NOMO-1 treated with DMSO at 0.1 percent for 48 hours (cell line): ENCODE results near the gene PDLIM7.

Experiments
- DNase-seq: peaks from one replicate; lab custom pipeline; 2025; ENCODE audit not compliant: unreplicated experiment; lab: John Stamatoyannopoulos, UW

Gene PDLIM7

DNA sequence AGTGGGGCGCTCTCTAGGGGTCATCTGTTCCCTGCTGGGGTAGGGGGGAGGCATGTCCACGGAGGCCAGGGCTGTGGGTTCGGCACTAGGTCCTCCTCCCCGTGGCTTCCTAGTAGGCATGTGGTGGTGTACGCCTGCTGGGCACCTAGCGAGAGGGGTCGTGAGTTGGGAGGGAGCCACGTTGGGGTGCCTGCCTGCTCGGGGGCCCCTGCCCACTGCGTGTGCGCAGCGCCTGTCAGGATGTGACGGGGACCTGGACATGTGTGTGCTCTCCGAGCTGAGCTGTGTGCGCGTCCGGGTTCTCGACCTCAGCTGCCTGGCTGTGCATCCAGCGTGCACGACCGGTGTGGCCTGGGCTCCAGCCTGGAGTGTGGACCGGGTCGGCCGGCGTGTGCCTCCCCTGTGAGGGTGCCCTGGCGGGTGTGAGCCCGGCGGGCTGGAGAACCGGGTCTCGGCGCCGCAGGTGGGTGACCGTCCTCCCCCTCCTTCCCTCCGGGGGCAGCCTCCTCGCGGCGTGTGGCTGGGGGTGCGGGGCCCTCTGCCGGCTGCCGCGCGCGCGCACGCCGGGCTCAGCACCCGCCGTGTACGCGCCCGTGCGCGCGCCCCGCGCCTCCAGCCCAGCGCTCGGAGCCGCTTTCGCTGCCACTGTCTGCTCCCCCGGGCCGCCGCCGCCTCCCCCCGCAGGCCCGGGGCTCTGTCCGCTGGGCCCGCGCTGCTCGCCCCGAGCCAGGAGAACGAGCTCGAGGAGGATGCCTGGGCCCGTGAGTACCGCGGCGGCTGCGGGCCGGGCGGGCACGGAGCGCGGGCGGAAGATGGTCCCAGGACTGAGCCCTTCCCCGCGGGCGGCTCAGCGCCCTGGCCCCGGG is 51.0 kb downstream of the PDLIM7 start, which contains the start of gene PRR7:
TSS of gene PRR7 (plus strand) at position 615 of the 866 bp plus-strand sequence. CDS start 8,254 bp downstream, outside the sequence.
- DNase-seq: peak; percentile 64

DNA sequence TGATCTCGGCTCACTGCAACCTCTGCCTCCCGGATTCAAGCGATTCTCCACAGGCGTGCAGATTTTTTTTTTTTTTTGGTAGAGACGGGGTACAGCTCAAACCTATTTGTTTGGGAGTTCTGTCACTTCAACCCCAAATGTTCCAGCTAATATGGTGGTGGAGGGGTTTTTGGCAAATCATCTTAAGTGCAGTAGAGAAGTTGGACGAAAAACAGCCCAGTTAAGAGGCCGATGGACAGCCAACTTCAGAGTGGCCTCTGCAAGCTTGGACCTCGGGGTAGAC is 51.5 kb downstream of the PDLIM7 start:
- no peak for DNase-seq

DNA sequence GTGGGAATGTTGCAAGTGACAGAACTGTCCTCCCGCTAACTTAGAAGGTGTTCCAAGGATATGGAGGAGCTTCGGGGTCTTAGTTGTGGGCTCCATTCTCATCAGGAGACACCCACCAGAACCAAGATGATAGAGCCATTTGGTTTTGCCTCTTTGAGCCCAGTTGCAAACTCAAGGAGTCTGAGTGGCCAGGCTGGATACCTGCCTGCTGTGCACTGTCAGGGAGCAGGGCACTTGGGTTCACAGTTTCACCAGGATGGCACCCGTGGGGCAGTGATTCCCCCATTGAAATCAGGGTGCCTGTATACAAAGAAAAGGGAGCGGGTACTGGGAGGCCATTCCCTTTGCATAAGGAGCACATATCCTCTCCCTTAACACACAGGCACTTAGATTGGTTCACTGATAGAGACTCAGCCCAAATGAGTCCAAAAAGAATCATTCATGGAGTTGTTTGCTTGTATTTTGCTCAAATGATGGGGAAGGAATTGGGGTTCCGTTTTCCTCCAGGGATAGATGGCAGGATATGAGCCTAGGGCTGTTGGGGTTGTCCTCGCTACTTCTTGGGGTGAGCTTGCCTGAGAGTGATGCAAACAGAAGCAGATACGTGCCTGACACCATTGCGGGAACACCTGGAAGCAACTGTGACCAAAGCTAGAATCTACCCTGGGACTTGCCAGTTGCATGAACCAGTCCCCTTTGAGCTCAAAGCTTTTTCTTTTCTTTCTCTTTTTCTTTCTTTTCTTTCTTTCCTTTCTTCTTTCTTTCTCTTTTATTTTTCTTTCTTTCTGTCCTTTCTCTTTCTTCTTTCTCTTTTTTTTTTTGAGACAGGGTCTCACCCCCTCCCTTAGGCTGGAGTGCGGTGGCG is 52.1 kb downstream of the PDLIM7 start:
- no peak for DNase-seq

DNA sequence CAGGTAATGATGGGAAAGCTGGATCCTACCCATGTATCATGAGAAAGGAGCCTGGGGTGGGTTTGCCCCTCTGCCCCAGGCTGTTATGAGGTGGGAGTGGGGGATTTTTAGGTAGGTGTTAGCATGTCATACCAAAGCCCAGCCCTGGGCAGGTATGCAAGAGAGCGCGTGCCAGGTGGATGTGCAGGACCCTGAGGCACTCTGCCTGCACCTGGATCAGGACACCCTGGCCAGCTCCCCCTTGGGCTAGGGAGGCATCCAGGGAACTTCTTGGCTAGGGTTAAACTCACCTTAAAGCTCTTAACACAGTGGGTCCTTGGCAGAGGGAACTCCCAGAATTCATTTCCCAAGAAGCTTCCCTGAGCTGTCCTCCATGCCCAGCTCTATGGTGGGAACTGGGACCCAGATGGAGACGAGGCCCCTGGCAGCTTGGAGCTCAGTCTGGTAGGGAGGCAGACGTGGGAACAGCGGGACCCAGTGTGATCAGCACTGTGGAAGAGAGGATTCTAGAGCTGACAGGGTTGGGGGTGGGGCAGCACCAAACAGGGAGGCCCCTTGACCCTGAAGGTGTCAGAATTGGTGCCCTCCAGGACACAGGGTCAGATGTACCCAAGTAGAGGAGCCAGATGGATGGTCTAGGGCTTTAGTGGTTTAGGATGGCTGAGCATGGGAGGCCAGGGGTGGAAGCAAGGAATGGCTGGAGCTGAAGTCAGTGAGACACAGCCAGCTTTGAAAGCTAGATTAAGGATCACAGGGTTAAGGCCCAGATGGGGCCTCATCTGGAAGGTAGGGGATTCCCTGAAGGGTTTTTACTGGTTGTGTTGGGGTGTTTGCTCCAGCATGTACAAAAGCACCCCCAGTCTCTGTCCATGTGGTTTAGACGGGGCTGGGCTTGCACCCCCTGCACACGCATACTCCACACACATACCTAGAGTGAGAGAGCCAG is 53.0 kb downstream of the PDLIM7 start:
- no peak for DNase-seq

DNA sequence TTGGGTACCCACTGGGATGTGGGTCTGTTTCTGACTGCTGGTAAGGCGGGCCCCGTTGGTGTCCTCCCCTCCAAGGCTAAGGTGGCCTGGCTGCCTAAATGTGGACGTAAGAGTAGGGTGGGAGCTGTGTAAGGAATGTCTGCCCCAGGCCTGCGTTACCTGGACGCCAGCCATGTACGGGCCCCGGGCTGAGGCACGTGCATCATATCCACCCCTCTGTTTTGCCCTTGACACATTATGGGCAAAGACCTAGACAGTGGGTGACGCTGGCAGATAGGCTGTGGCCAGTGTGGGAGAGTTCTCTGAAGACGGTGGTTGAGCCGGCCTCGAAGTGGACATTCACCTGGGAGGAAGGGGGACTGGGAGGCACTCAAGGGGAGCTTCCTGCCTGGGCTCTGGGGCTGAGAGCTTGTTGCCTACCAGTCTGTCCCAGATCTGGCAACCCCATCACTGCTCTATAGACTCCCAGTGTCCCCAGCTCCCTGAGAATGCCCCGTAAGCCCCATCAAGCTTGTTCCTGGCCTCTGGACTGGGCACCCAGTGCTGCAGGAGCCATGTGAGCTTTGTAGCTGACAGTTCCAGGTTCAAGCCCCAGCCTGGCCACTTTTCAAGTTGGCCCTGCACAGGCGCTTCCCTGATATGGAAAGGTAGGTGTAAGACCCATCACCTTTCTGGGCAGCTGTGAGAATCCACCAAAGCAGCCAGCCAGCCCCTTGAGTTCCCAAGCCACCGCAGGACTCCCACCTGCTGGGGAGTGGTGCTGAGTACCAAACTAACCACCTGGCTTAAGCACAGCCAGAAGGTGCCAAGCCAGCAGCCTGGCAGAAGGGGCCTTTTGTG is 54.0 kb downstream of the PDLIM7 start:
- DNase-seq: no peak

DNA sequence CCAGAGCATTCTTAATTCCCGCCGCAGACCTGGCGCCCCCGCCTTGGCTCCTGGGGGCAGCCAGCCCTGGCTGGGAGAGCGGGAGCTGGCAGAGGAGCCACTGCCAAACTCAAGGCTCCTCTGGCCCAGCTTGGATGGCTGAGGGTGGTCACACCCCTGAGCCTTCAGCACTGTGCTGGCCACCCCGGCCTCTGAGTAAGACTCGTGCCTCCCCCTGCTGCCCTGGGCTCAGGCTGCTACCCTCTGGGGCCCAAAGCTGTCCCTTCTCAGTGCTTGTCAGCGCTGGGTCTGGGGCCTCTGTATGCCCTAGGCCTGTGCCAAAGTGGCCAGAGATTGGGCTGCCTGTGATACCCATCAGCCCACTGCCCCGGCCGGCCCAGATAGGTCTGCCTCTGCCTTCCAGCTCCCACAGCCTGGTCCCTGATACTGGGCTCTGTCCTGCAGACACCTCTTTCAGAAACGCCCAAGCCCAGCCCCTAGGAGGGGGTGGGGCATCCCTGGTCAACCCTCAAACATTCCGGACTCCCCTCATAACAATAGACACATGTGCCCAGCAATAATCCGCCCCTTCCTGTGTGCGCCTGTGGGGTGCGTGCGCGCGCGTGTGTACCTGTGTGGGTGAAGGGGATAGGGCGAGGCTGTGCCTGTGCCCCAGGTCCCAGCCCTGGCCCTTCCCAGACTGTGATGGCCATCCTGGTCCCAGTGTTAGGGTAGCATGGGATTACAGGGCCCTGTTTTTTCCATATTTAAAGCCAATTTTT is 55.2 kb downstream of the PDLIM7 start:
- no peak for DNase-seq

DNA sequence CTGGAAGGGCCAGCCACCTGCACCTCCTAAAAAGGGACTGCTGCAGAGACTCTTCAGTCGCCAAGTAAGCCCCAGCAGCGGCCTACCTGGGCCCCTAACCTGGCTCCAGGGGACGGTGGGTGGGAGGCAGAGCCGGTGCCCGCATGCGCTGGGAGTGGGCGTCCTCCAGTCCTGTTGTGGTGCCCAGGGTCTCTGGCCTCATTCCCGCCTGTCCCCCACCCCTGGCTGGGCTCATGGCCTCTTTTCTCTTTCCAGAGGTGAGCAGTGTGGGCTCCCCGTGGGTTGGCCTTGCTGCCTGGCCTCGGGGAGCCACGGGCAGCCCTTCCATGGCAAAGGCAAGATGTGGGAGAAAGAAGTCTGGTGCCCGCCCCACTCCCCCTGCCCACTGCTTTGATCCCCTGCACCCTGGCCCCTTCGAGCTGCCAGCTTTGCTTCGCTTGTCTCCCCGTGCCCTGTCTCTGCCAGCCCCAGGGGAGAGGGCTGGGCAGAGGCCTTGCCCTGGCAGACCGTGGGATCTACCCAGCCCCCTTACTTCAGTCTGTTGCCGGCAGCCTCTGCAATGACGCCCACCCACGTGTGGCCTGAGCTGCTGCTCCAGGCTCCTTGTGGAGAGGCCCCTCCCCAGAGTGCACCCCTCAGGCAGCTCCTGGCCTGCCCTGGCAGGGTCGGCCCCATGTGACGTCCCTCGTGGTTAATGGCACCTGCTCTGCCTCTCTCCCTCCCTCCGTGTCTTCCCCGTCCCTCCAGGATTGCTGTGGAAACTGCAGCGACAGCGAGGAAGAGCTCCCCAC is 56.2 kb downstream of the PDLIM7 start:
- DNase-seq: no peak

DNA sequence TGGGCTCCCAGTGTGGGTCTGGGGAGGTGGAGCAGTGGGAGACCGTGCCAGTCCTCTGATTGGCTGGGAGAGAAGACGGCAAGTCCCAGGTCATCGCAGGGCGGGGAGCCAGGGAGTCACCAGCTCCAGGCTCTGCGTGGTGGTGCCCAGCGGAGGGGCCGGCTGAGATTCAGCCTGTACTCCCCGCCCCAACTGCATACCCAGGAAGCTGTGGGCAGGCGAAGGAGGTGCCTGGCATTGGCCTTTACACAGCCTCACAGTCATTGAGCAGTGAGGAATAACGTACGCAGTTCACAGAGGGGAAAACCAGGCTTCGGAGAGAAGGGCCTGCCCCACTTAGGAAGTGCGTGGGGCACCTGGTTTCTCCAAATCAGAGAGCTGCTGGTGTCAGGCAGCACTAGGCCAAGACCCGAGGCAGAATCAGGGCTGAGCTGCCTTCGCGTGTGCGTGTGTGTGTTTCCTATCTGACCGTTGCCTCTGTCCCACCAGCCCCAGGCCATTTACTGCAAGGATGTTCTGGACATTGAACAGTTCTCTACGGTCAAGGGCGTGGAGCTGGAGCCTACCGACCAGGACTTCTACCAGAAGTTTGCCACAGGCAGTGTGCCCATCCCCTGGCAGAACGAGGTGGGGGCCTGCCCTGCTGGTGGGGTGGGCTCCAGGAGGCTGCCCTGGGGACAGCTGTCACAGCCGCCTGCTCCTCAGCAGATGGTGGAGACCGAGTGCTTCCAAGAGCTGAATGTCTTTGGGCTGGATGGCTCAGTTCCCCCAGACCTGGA is 57.0 kb downstream of the PDLIM7 start:
- DNase-seq: no peak

DNA sequence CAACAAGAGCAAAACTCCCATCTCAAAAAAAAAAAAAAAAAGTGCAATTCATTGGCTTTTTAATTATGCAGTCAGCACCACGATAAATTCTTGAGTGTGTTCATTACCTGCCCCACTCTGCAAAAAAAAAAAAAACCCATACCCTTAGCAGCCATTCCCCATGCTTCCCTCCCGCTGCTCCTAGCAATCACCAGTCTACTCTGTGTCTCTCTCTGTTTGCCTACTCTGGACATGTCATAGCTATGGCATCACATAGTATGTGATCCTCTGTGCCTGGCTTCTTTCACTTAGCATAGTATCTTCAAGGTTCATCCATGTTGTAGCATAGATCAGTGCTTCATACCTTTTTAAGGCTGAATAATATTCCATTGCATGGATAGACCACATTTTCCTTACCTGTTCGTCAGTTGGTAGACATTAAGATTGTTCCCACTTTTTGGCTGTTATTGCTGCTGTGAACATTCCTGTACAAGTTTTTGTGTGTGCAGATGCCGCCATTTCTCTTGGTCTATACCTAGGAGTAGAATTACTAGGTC is 57.8 kb downstream of the PDLIM7 start:
- no peak for DNase-seq

DNA sequence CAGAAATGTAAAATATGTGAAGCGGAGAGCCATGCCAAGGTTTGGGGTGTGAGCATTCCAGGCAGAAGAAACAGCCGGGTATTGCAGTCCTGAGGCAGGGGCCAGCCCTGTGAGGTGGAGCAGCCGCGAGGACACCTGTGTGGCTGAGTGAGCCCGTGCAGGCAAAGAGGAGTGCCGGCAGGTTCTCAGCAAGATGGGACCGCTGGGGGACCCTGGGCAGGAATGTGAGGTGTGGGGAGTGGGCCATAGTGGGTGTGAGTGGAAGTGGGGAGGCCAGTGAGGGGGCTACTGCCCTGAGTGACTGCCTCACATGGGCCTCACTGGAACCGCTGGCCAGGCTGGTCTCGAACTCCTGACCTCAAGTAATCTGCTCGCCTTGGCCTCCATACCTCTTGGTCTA is 58.9 kb downstream of the PDLIM7 start:
- DNase-seq: no peak

DNA sequence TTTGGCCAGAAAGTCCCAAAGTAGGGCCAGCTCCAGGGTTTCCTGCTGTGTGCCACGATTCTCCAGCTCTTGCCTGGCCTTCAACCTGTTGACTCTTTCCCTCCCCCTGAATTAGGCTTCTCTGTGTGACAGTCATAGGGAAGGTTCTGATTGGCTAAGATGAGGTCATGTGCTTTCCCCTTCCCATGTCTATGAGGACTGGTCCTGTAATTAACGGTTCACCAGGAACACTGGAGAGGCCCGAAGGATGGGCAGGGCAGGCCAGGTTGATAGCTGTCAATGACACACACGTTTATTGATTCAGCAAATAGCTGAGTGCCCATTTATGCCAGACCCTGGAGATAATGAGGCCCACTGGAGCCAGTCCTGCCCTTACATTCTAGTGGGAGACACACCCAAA is 59.8 kb downstream of the PDLIM7 start:
- DNase-seq: no peak

DNA sequence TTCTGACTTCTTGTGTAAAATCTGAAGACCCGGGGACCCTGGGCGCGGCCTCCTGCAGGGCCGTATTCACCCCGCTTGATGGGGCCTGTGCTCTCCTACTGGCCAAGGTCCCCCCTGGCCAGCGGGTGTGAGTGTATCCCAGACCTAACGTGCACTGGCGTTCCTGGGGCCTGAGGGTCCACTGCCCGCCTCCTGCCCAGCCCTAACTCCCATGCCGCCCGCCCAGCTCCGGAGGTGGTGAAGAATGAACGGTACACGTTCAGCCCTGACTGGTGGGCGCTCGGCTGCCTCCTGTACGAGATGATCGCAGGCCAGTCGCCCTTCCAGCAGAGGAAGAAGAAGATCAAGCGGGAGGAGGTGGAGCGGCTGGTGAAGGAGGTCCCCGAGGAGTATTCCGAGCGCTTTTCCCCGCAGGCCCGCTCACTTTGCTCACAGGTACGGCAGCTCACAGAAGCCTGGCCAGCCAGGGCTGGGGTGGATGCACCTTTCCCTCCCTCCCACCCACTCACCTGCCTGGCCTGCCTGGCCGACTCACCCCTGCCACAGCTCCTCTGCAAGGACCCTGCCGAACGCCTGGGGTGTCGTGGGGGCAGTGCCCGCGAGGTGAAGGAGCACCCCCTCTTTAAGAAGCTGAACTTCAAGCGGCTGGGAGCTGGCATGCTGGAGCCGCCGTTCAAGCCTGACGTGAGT is 61.4 kb downstream of the PDLIM7 start:
- no peak for DNase-seq

DNA sequence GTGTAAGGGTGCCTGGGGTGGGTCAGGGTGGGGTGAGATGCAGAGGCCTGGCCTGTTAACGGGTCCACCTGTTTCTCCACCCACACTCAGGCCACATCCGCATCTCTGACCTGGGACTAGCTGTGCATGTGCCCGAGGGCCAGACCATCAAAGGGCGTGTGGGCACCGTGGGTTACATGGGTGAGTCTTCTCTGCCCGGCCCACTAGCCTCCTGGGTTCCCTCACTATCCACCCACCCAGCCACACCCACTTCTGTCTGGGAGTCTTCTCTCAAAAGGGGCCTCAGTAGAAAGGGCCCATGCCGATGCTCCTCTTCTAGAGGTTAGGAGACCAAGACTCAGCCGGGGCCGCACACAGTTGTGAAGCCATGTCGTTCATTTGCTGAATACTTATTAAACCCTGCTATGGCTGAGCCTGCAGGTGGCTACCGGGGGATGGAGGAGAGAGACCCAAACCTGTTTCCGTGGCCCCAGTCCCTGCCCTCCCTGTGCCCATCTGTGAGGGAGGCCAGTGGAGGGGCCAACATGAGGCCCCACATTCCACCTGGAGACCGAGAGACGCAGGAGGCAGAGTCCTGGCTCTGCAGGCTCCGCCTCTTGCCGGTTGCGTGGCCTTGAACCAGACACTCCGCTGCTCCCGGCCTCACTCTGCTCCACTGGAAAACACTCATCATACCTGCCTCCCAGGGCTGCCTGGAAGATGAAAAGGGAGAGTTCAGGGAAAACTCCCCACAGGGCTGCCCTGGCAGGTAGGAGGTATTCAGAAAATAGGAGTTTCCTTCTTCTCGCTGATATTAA is 62.3 kb downstream of the PDLIM7 start:
- DNase-seq: no peak

DNA sequence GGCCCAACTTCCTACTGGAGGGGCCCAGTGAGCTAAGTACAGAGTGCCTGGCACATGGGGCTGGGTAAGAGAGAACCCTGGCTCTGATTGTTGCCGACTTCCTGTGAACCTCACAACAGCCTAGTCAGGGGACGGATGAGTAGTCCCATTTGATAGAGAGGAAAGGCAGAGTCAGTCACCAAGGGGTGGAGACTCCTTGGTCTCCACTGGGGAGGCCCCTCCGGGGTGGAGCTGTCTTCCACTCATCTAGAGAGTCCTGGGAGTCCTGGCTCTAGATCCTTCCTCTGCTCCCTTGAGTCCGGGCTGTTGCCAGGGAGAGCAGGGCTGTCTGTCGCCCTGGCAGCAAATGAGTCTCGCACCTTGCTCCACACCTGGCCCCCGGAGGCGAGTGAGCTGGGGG is 63.0 kb downstream of the PDLIM7 start:
- DNase-seq: no peak

DNA sequence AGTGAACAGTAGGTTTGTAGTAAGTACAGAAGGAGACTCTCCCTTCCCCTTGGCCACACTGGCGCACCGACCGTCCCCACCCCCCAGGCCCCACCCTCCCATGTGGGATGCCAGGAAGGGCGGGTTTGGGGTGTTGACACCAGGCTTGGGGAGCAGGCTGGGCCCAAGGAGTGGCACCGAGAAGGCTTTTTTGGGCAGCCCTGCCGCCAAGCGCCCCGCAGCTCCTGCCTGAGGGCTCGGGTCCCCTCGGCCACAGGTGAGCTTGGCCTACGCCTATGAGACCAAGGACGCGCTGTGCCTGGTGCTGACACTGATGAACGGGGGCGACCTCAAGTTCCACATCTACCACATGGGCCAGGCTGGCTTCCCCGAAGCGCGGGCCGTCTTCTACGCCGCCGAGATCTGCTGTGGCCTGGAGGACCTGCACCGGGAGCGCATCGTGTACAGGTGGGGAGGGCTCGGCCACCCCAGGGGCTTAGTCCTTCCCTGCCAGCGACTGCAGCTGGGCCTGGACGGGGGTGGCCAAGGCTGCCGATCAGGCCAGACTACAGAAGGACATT is 63.7 kb downstream of the PDLIM7 start:
- DNase-seq: no peak
